KMS-11 (cell line): ENCODE results near the gene FBXO28.

Experiments used
- H2AFZ ChIP-seq: fragments of 200-600 bp; sonication (generic); 2 replicates; pipeline ENCODE4 v1.6.1; 2016; ENCODE audit warnings: antibody characterized with exemption, mixed run types, low read depth
- H3K27ac ChIP-seq: fragments of 200-600 bp; sonication (generic); 2 replicates; pipeline ENCODE4 v1.6.1; 2016; ENCODE audit warnings: mild to moderate bottlenecking, mixed run types
- H3K27me3 ChIP-seq: fragments of 200-600 bp; sonication (generic); 2 replicates; pipeline ENCODE4 v1.6.1; 2017; ENCODE audit warnings: mild to moderate bottlenecking, low read depth, mixed run types, moderate library complexity; ENCODE audit not compliant: insufficient read depth
- H3K36me3 ChIP-seq: fragments of 200-600 bp; sonication (generic); 2 replicates; pipeline ENCODE4 v1.6.1; 2017; ENCODE audit warnings: mild to moderate bottlenecking, mixed run types; ENCODE audit not compliant: insufficient read depth
- H3K4me1 ChIP-seq: fragments of 200-600 bp; sonication (generic); 2 replicates; pipeline ENCODE4 v1.6.1; 2016; ENCODE audit warnings: mild to moderate bottlenecking, low read depth, mixed run types; ENCODE audit not compliant: poor library complexity, severe bottlenecking
- H3K4me2 ChIP-seq: fragments of 200-600 bp; sonication (generic); 2 replicates; pipeline ENCODE4 v1.7.0; 2016; ENCODE audit warnings: mild to moderate bottlenecking, mixed run types
- H3K4me3 ChIP-seq: fragments of 200-600 bp; sonication (generic); IDR thresholded peaks from 2 replicates; pipeline ENCODE4 v1.6.1; 2017; ENCODE audit warnings: low read depth, low read length, mixed read lengths; ENCODE audit not compliant: insufficient read depth
- H3K79me2 ChIP-seq: fragments of 200-600 bp; sonication (generic); 2 replicates; pipeline ENCODE4 v1.6.1; 2016; ENCODE audit warnings: low read depth, mixed run types; ENCODE audit not compliant: insufficient read depth
- H3K9ac ChIP-seq: fragments of 200-600 bp; sonication (generic); 2 replicates; pipeline ENCODE4 v1.6.1; 2016; ENCODE audit warnings: mild to moderate bottlenecking, mixed run types
- H4K20me1 ChIP-seq: fragments of 200-600 bp; sonication (generic); 2 replicates; pipeline ENCODE4 v1.6.1; 2016; ENCODE audit warnings: mild to moderate bottlenecking, mixed run types; ENCODE audit not compliant: insufficient read depth
- TF ChIP-seq, protein P1 (sequence below): fragments of 200-600 bp; sonication (generic); conservative IDR thresholded peaks from 2 replicates; pipeline ENCODE4 v1.6.1; 2017; ENCODE audit warnings: low read depth, mild to moderate bottlenecking, antibody characterized with exemption, low read length, moderate library complexity, mixed read lengths

The FBXO28 gene

DNA sequence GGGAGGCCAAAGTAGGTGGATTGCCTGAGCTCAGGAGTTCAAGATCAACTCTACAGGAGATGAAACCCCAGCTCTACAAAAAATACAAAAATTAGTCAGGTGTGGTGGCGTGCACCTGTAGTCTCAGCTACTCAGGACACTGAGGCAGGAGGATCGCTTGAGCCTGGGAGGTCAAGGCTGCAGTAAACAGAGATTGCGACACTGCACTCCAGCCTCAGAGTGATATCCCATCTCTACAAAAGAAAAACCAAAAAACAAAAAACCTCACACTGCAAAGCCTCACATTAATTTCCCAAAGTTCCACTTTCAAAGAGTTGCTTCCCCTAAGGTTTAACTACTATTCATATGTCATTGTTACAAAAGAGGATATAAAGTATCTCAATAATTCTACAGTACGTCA lies 29.0 kb upstream of the FBXO28 start:
- Histone ChIP-seq H3K27ac (no peak overlapping the region), H3K4me3 (no peak overlapping the region), H3K4me2 (no peak overlapping the region), H3K79me2 (no peaks in the 10 kb centered on the region), H3K36me3 (no peaks in the 10 kb centered on the region), H2AFZ (no peak overlapping the region), H3K27me3 (no peaks in the 10 kb centered on the region), H4K20me1 (no peaks in the 10 kb centered on the region), H3K9ac (no peak overlapping the region), H3K4me1 (no peaks in the 10 kb centered on the region)
- TF ChIP-seq, protein P1, sequence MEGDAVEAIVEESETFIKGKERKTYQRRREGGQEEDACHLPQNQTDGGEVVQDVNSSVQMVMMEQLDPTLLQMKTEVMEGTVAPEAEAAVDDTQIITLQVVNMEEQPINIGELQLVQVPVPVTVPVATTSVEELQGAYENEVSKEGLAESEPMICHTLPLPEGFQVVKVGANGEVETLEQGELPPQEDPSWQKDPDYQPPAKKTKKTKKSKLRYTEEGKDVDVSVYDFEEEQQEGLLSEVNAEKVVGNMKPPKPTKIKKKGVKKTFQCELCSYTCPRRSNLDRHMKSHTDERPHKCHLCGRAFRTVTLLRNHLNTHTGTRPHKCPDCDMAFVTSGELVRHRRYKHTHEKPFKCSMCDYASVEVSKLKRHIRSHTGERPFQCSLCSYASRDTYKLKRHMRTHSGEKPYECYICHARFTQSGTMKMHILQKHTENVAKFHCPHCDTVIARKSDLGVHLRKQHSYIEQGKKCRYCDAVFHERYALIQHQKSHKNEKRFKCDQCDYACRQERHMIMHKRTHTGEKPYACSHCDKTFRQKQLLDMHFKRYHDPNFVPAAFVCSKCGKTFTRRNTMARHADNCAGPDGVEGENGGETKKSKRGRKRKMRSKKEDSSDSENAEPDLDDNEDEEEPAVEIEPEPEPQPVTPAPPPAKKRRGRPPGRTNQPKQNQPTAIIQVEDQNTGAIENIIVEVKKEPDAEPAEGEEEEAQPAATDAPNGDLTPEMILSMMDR: no peak

DNA sequence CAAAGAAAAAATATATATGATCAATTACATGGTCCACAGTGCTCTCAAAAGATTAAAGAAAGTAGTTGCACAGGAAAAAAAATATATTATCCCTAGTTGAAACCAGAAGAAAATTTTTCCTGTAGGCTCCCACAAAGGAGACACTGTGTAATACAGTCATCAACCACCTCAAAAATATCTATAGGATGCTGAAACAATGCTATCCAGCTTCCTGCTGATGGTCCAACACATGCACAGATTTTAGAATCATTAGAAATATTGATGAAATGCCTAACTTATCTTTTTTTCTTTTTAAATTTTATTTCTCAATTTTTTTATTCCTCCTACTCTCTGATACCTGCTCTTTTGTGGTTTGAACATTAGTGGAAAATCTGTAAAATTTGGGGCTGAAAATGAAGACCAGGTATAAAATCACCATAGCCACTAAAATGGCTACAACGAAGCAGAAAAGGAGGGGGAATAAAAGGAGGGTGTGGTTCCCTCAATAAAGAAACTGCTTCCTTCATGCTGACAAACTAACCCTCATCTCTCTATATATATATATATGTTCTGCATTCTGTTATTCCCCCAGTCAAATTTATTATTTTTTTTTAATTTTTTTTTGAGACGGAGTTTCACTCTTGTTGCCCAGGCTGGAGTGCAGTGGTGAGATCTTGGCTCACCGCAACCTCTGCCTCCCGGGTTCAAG lies 28.3 kb upstream of the FBXO28 start:
- H3K4me2 ChIP-seq: no peak overlapping the region
- H3K27me3 ChIP-seq: no peaks in the 10 kb centered on the region
- TF ChIP-seq, protein P1: no peak
- no peak overlapping the region for H3K27ac ChIP-seq
- H3K4me3 ChIP-seq: no peak overlapping the region
- no peaks in the 10 kb centered on the region for H4K20me1 ChIP-seq
- no peaks in the 10 kb centered on the region for H3K4me1 ChIP-seq
- no peak overlapping the region for H2AFZ ChIP-seq
- H3K9ac ChIP-seq: no peak overlapping the region
- no peaks in the 10 kb centered on the region for H3K79me2 ChIP-seq
- H3K36me3 ChIP-seq: no peaks in the 10 kb centered on the region

DNA sequence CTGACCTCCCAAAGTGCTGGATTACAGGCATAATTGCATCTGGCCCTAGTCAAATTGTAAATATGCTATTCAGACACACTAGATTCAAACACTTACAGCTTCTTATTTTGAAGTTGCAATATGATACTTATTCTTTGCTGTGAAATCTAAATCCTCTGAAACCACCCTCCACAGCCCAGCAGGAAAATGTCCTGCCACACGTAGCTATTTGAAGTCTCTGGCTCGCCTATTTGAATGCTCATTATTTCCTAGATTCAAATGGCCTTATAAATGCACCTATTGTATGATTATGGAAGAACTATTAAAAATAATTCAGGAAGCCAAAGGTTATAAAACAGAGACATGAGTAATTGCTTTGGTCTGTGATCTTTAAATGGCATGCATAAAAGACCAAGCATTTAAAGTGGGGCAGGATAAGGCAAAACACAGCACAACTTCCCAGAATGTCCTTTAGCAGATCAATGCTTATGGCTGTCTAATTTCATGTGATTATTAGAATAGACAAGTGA lies 26.6 kb upstream of the FBXO28 start:
- Histone ChIP-seq H3K27me3 (no peaks in the 10 kb centered on the region), H4K20me1 (no peaks in the 10 kb centered on the region), H3K4me3 (no peak overlapping the region), H3K36me3 (no peaks in the 10 kb centered on the region), H3K9ac (no peak overlapping the region), H2AFZ (no peak overlapping the region), H3K4me2 (no peak overlapping the region), H3K4me1 (no peaks in the 10 kb centered on the region), H3K79me2 (no peaks in the 10 kb centered on the region), H3K27ac (no peak overlapping the region)
- TF ChIP-seq, protein P1: no peak

DNA sequence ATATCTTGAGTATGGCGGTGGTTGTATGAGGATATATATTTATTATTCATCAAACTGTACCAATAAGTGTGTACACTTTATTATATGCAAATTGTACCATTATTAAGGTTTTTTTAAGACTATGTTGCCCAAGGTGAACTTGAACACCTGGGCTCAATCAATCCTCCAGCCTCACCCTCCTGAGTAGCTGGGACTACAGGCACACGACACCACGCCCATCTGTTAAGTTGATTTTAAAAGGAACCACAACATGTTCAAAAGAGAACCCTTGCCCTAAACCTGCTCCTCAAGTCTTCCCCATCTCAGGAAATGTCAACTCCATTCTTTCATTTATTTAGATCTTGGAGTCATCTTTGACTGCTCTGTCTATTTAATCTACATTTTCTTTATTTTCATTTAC lies 24.3 kb upstream of the FBXO28 start:
- H3K36me3 ChIP-seq: no peaks in the 10 kb centered on the region
- no peaks in the 10 kb centered on the region for H3K27me3 ChIP-seq
- H4K20me1 ChIP-seq: no peaks in the 10 kb centered on the region
- H3K9ac ChIP-seq: no peak overlapping the region
- H3K4me2 ChIP-seq: no peak overlapping the region
- no peak overlapping the region for H3K27ac ChIP-seq
- TF ChIP-seq, protein P1: no peak
- no peaks in the 10 kb centered on the region for H3K79me2 ChIP-seq
- H3K4me1 ChIP-seq: no peaks in the 10 kb centered on the region
- no peak overlapping the region for H3K4me3 ChIP-seq
- H2AFZ ChIP-seq: no peak overlapping the region
